Measurements from ENCODE around the gene CHAT. TPM values are rescaled to one million over a fixed set of nuclear protein-coding genes. Genes with fewer than 3 reads are reported as not detected.

CHAT gene
- total RNA-seq, 1 experiment from 2014 or later = not detected

GRCh38 chr10:49602380-49603023 is 11.3 kb upstream of the CHAT start:
- ChIA-PET CTCF (no interaction called here), RAD21 (ENCODE audit: low non-redundant PET in 1 of 2, low total read pairs in 2 of 2, uncharacterized antibody in 2 of 2, unreplicated experiment in 2 of 2) (no interaction called here), POLR2A (no interaction called here)
- intact Hi-C loops (cut with micrococcal nuclease) = no loop called here
- BruUV-seq (replicated peaks) = no TSS peak
- H2AFZ ChIP-seq (ENCODE audit: low read depth, low read length, poor library complexity, severe bottlenecking) = no peak overlapping the region
- no peak for DNase-seq (ENCODE audit: low read depth, low spot score)
- peaks cover 27% of the 10 kb centered on the region for H3K27me3 ChIP-seq (ENCODE audit: insufficient read depth, low read length)
- no peaks in the 10 kb centered on the region for H3K9me2 ChIP-seq (ENCODE audit: insufficient read depth)
- ATAC-seq = no peak
- H4K20me1 ChIP-seq (ENCODE audit: insufficient read depth) = no peaks in the 10 kb centered on the region
- H3K79me2 ChIP-seq (ENCODE audit: insufficient read depth, low read length) = no peaks in the 10 kb centered on the region
- H3K4me3 ChIP-seq (replicated peaks in 1 of 2; ENCODE audit: low read depth in 1 of 2, low read length in 2 of 2) = no peak overlapping the region
- no peaks in the 10 kb centered on the region for H3K9me3 ChIP-seq (ENCODE audit: control insufficient read depth in 1 of 2, insufficient read depth in 1 of 2, low read depth in 1 of 2, low read length in 2 of 2)
- no peak overlapping the region for H3K27ac ChIP-seq (ENCODE audit: low read depth, low read length)
- no peak overlapping the region for H3K4me2 ChIP-seq (ENCODE audit: low read length)
- no peaks in the 10 kb centered on the region for H3K36me3 ChIP-seq (ENCODE audit: control insufficient read depth in 1 of 2, insufficient read depth in 2 of 2, low read length in 2 of 2)
- no peak overlapping the region for H3K9ac ChIP-seq (ENCODE audit: low read length)
- peaks cover 0 to 3% of the 10 kb centered on the region in 2 experiments; a peak in 1 of 4 replicates for H3K4me1 ChIP-seq (ENCODE audit: control insufficient read depth in 1 of 2, insufficient read depth in 2 of 2, low read length in 2 of 2)
- TF ChIP-seq CEBPB (IDR thresholded peaks at IDR 0.05; ENCODE audit: low read depth) (no peak), MAX (IDR thresholded peaks at IDR 0.05) (no peak)

GRCh38 chr10:49605216-49605938 is 8.5 kb upstream of the CHAT start:
- Histone ChIP-seq H3K9me2 (ENCODE audit: insufficient read depth) (no peaks in the 10 kb centered on the region), H3K36me3 (ENCODE audit: control insufficient read depth in 1 of 2, insufficient read depth in 2 of 2, low read length in 2 of 2) (no peaks in the 10 kb centered on the region), H3K27me3 (ENCODE audit: insufficient read depth, low read length) (peaks cover 27% of the 10 kb centered on the region), H2AFZ (ENCODE audit: low read depth, low read length, poor library complexity, severe bottlenecking) (no peak overlapping the region), H4K20me1 (ENCODE audit: insufficient read depth) (no peaks in the 10 kb centered on the region), H3K79me2 (ENCODE audit: insufficient read depth, low read length) (no peaks in the 10 kb centered on the region), H3K9ac (ENCODE audit: low read length) (no peak overlapping the region), H3K4me2 (ENCODE audit: low read length) (no peak overlapping the region), H3K9me3 (ENCODE audit: control insufficient read depth in 1 of 2, insufficient read depth in 1 of 2, low read depth in 1 of 2, low read length in 2 of 2) (no peaks in the 10 kb centered on the region), H3K4me1 (ENCODE audit: control insufficient read depth in 1 of 2, insufficient read depth in 2 of 2, low read length in 2 of 2) (peaks cover 0 to 3% of the 10 kb centered on the region in 2 experiments; a peak in 1 of 4 replicates), H3K27ac (ENCODE audit: low read depth, low read length) (no peak overlapping the region), H3K4me3 (replicated peaks in 1 of 2; ENCODE audit: low read depth in 1 of 2, low read length in 2 of 2) (no peak overlapping the region)
- POLR2A ChIA-PET = no interaction called here
- ATAC-seq (no peak), DNase-seq (ENCODE audit: low read depth, low spot score) (no peak)
- RAD21 ChIA-PET (ENCODE audit: low non-redundant PET in 1 of 2, low total read pairs in 2 of 2, uncharacterized antibody in 2 of 2, unreplicated experiment in 2 of 2) = no interaction called here
- intact Hi-C loops (cut with micrococcal nuclease) = loop anchor here (5.0 kb wide), 1 partner anchor 157 kb away; the partner anchor contains the start of gene OGDHL
- BruUV-seq (replicated peaks) = no TSS peak
- CTCF ChIA-PET = no interaction called here
- no peak for TF ChIP-seq FOSL1 (IDR thresholded peaks at IDR 0.05; ENCODE audit: low read depth)

Measured in HCT116 (cell line).